HEK293T (cell line): ENCODE results near the gene MAST4.

Experiments
- BHLHE40 ChIP-seq: fragments of 450-650 bp; IDR thresholded peaks from 2 replicates; pipeline ENCODE4 v1.6.1; 2016; ENCODE audit warnings: mild to moderate bottlenecking, moderate library complexity, borderline replicate concordance
- HDGF ChIP-seq: fragments of 450-650 bp; IDR thresholded peaks from 2 replicates; pipeline ENCODE4 v1.6.1; 2017; ENCODE audit warnings: antibody characterized with exemption, borderline replicate concordance

DNA sequence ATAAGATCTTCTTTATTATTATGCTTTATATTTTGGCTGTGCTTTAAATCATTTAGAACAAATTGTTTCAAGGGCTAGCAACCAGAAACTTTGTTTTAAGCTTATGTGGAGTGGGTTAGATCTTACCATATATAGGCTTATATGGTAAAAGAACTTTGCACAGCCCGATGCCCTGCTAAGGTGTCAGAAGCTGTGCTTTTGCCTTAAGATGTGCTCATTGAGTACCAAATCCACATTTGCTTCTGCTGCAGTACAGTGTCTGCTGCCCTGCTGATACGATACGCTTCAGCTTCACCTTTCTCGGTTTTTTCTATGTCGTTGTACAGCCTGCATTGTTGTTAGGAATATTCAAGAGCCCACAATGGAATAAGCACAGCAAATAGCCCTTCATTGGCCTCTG is 565.6 kb downstream of the MAST4 start:
- TF ChIP-seq BHLHE40 (no peak), HDGF (no peak)
